Endodermal cell (in vitro differentiated cells): ENCODE data around the gene GPHN. TPM values are rescaled to one million over a fixed set of nuclear protein-coding genes. Genes with fewer than 3 reads are reported as not detected.

Source experiments
- DNase-seq: peaks from one replicate; pipeline ENCODE4 v3.0.0-alpha.2; 2017
- H3K27ac ChIP-seq: 2 replicates; pipeline ENCODE4 v1.5.1; 2013; ENCODE audit warnings: mild to moderate bottlenecking, low read depth, low read length, moderate library complexity
- H3K27me3 ChIP-seq: 2 replicates; pipeline ENCODE4 v1.6.1; 2013; ENCODE audit warnings: mild to moderate bottlenecking, low read length, moderate library complexity; ENCODE audit not compliant: insufficient read depth, control insufficient read depth, poor library complexity, severe bottlenecking
- H3K36me3 ChIP-seq: 2 replicates; pipeline ENCODE4 v1.7.0; 2013; ENCODE audit warnings: mild to moderate bottlenecking, low read length, moderate library complexity; ENCODE audit not compliant: control insufficient read depth, insufficient read depth
- H3K4me1 ChIP-seq: one replicate; pipeline ENCODE4 v1.7.0; 2013; ENCODE audit warnings: low read length; ENCODE audit not compliant: control insufficient read depth, insufficient read depth
- H3K4me3 ChIP-seq: 2 replicates; pipeline ENCODE4 v1.5.1; 2013; ENCODE audit warnings: mild to moderate bottlenecking, low read length, moderate library complexity
- H3K9ac ChIP-seq: 2 replicates; pipeline ENCODE4 v1.6.1; 2013; ENCODE audit warnings: mild to moderate bottlenecking, low read length, moderate library complexity; ENCODE audit not compliant: poor library complexity, severe bottlenecking; ENCODE audit errors: extremely low read depth
- H3K9me3 ChIP-seq: 2 replicates; pipeline ENCODE4 v1.6.1; 2013; ENCODE audit warnings: mild to moderate bottlenecking, low read length, moderate library complexity; ENCODE audit not compliant: control insufficient read depth
- H3K27ac Mint-ChIP-seq: 2 replicates; pipeline ENCODE4 v1.8.0; 2020; ENCODE audit warnings: mixed read lengths
- H3K27me3 Mint-ChIP-seq: 2 replicates; pipeline ENCODE4 v1.8.0; 2021; ENCODE audit warnings: mild to moderate bottlenecking, mixed read lengths; ENCODE audit not compliant: insufficient read depth
- H3K36me3 Mint-ChIP-seq: 2 replicates; pipeline ENCODE4 v1.8.0; 2020; ENCODE audit warnings: low read depth, mixed read lengths
- H3K4me1 Mint-ChIP-seq: 2 replicates; pipeline ENCODE4 v1.8.0; 2020; ENCODE audit warnings: mixed read lengths
- H3K4me3 Mint-ChIP-seq: 2 replicates; pipeline ENCODE4 v1.8.0; 2020; ENCODE audit warnings: mild to moderate bottlenecking, moderate library complexity, mixed read lengths
- H3K9me3 Mint-ChIP-seq: 2 replicates; pipeline ENCODE4 v1.8.0; 2020; ENCODE audit warnings: mild to moderate bottlenecking, mixed read lengths
- WGBS, 2 experiments: methylation state at CpG; one replicate each; pipeline versions ENCODE4 v1.1.5 to v1.1.7; 2013; ENCODE audit warnings: missing lambda C conversion rate in 2 of 2, mixed read lengths in 1 of 2; ENCODE audit not compliant: insufficient coverage in 1 of 2, insufficient read length in 1 of 2; 5-methylcytosine and 5-hydroxymethylcytosine counted together
- total RNA-seq, 2 donors: library from RNA; stranded (reverse); fragmentation: NEBNext Ultra II Directional in 1 of 2; extraction: Animal tissue kit (Norgen Biotek cat#: 25700) in 1 of 2; gene quantifications; 2 replicates in 1 of 2; 3 replicates in 1 of 2; pipeline ENCODE4 v1.2.1, GENCODE V29; 2021
- TF ChIP-seq, protein P1 (sequence below): fragments of 200-600 bp; sonication (generic); conservative IDR thresholded peaks from 2 replicates; pipeline ENCODE4 v1.5.0; 2021; ENCODE audit warnings: antibody characterized with exemption, mild to moderate bottlenecking

GPHN gene
- total RNA-seq, 2 donors from 2014 or later: 12.4 to 15.0 TPM

DNA sequence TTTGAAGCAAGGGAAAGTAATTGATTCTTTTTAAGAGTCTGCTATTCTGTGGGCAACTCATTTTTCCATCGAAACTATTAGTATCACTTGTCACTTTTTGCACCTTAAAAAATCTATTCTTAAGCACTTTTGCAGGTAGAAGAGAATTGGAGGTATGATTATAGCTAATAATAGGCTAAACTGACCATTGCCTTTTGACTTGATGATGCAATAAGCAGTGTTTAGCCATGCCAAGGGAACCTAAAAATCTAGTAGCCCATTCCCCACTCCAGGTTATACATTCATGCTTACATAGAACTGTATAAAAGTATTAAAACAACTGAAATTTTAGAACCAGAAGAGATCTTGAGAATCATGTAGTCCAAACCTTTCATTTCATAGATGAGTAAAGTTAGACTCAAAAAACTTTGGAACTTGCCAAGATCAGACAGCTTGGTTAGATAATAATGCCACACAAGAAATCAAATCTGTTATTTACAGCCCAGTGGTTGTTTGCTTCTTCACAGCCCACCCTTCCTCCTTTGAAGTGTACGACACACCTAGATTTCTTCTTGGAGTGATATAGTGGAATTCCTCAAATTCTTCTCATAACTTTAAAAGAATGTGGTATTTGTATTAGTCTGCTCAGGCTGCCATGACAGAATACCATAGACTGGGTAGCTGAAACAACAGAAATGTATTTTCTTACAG is 659.6 kb downstream of the GPHN start:
- no peaks in the 10 kb centered on the region for H3K27me3 ChIP-seq
- peak overlapping the region; percentile 11 for H3K9ac ChIP-seq
- Mint-ChIP-seq H3K36me3 (no peaks in the 10 kb centered on the region), H3K4me1 (peaks cover 4% of the 10 kb centered on the region), H3K4me3 (no peak overlapping the region), H3K27me3 (no peaks in the 10 kb centered on the region), H3K9me3 (no peaks in the 10 kb centered on the region), H3K27ac (no peak overlapping the region)
- H3K9me3 ChIP-seq: no peaks in the 10 kb centered on the region
- WGBS, 2 experiments: no CpG with 5 or more reads among the region's 2 CpGs
- no peak overlapping the region for H3K27ac ChIP-seq
- DNase-seq: no peak
- no peak overlapping the region for H3K4me3 ChIP-seq
- TF ChIP-seq, protein P1, sequence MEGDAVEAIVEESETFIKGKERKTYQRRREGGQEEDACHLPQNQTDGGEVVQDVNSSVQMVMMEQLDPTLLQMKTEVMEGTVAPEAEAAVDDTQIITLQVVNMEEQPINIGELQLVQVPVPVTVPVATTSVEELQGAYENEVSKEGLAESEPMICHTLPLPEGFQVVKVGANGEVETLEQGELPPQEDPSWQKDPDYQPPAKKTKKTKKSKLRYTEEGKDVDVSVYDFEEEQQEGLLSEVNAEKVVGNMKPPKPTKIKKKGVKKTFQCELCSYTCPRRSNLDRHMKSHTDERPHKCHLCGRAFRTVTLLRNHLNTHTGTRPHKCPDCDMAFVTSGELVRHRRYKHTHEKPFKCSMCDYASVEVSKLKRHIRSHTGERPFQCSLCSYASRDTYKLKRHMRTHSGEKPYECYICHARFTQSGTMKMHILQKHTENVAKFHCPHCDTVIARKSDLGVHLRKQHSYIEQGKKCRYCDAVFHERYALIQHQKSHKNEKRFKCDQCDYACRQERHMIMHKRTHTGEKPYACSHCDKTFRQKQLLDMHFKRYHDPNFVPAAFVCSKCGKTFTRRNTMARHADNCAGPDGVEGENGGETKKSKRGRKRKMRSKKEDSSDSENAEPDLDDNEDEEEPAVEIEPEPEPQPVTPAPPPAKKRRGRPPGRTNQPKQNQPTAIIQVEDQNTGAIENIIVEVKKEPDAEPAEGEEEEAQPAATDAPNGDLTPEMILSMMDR: no peak
- peaks cover 8% of the 10 kb centered on the region for H3K4me1 ChIP-seq
- H3K36me3 ChIP-seq: peaks cover 8% of the 10 kb centered on the region

DNA sequence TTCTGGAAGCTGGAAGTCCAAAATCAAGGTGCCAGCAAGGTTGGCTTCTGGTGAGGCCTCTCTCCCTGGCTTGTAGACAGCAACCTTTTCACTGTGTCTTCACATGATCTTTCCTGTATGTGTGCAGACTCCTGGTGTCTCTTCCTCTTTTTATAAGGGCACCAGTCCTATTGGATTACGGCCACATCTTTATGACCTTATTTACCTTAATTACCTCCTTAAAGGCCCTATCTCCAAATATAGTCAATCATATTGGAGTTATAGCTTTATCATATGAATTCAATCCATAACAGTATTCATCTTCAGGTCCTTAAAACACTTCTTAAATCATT is 660.1 kb downstream of the GPHN start:
- Histone ChIP-seq H3K36me3 (peaks cover 8% of the 10 kb centered on the region), H3K4me1 (peaks cover 8% of the 10 kb centered on the region), H3K9me3 (no peaks in the 10 kb centered on the region), H3K4me3 (no peak overlapping the region), H3K27ac (no peak overlapping the region), H3K9ac (peak overlapping the region; percentile 11), H3K27me3 (no peaks in the 10 kb centered on the region)
- 63 to 100% methylated on average over 1 of the region's 1 CpG for WGBS, 2 experiments
- no peak overlapping the region for H3K27ac Mint-ChIP-seq
- TF ChIP-seq, protein P1: no peak
- no peak overlapping the region for H3K4me3 Mint-ChIP-seq
- no peaks in the 10 kb centered on the region for H3K27me3 Mint-ChIP-seq
- no peaks in the 10 kb centered on the region for H3K36me3 Mint-ChIP-seq
- DNase-seq: no peak
- no peaks in the 10 kb centered on the region for H3K9me3 Mint-ChIP-seq
- H3K4me1 Mint-ChIP-seq: peaks cover 4% of the 10 kb centered on the region

DNA sequence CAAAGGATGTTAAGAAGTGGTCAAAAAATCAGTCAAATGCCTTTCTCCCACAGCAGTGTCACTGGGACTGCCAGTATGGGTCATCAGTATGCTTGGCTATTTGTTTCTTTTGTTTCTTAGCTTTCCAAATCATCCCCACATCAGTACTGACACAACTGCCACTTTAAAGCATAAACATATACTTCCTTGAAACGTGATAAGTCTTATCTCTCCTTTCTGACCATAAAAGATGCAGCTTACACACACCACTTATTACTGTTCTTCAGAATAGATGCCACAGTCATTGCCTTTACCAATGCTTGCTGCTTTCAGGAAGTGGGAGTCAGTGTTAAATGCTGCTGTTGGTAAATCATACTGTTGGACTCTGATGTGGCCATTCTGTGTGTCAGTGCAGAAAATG is 662.7 kb downstream of the GPHN start:
- H3K4me1 Mint-ChIP-seq: peaks cover 4% of the 10 kb centered on the region
- Histone ChIP-seq H3K27ac (no peak overlapping the region), H3K27me3 (no peaks in the 10 kb centered on the region), H3K9ac (no peak overlapping the region), H3K9me3 (no peaks in the 10 kb centered on the region), H3K36me3 (peaks cover 8% of the 10 kb centered on the region), H3K4me3 (no peak overlapping the region), H3K4me1 (peaks cover 8% of the 10 kb centered on the region)
- 75 to 81% methylated on average over 1 of the region's 1 CpG for WGBS, 2 experiments
- H3K27me3 Mint-ChIP-seq: no peaks in the 10 kb centered on the region
- H3K27ac Mint-ChIP-seq: no peak overlapping the region
- H3K9me3 Mint-ChIP-seq: peaks cover 12% of the 10 kb centered on the region
- DNase-seq: no peak
- TF ChIP-seq, protein P1: no peak
- H3K36me3 Mint-ChIP-seq: no peaks in the 10 kb centered on the region
- no peak overlapping the region for H3K4me3 Mint-ChIP-seq
